Measurements from ENCODE around the gene TICRR. TPM values are rescaled to one million over a fixed set of nuclear protein-coding genes. Genes with fewer than 3 reads are reported as not detected.

TICRR gene, protein sequence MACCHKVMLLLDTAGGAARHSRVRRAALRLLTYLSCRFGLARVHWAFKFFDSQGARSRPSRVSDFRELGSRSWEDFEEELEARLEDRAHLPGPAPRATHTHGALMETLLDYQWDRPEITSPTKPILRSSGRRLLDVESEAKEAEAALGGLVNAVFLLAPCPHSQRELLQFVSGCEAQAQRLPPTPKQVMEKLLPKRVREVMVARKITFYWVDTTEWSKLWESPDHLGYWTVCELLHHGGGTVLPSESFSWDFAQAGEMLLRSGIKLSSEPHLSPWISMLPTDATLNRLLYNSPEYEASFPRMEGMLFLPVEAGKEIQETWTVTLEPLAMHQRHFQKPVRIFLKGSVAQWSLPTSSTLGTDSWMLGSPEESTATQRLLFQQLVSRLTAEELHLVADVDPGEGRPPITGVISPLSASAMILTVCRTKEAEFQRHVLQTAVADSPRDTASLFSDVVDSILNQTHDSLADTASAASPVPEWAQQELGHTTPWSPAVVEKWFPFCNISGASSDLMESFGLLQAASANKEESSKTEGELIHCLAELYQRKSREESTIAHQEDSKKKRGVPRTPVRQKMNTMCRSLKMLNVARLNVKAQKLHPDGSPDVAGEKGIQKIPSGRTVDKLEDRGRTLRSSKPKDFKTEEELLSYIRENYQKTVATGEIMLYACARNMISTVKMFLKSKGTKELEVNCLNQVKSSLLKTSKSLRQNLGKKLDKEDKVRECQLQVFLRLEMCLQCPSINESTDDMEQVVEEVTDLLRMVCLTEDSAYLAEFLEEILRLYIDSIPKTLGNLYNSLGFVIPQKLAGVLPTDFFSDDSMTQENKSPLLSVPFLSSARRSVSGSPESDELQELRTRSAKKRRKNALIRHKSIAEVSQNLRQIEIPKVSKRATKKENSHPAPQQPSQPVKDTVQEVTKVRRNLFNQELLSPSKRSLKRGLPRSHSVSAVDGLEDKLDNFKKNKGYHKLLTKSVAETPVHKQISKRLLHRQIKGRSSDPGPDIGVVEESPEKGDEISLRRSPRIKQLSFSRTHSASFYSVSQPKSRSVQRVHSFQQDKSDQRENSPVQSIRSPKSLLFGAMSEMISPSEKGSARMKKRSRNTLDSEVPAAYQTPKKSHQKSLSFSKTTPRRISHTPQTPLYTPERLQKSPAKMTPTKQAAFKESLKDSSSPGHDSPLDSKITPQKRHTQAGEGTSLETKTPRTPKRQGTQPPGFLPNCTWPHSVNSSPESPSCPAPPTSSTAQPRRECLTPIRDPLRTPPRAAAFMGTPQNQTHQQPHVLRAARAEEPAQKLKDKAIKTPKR (N-terminal part only)
- total RNA-seq (2022) (23.6 and 24.1 TPM in 2 replicates), Bru-seq, nascent RNA (percentile 79 among the genes with signal in this experiment), BruChase-seq, experiment 1, labeled RNA remaining after a 2-hour chase (percentile 82 among the genes with signal in this experiment), BruChase-seq, experiment 2, labeled RNA remaining after a 6-hour chase (percentile 74 among the genes with signal in this experiment)
- long read RNA-seq, full-length matches to known transcripts: 2 of 11 reads
- long read RNA-seq, partial matches to known transcripts: 7 of 11 reads
- long read RNA-seq, other reads (novel, unspliced or antisense): 2 of 11 reads

DNA sequence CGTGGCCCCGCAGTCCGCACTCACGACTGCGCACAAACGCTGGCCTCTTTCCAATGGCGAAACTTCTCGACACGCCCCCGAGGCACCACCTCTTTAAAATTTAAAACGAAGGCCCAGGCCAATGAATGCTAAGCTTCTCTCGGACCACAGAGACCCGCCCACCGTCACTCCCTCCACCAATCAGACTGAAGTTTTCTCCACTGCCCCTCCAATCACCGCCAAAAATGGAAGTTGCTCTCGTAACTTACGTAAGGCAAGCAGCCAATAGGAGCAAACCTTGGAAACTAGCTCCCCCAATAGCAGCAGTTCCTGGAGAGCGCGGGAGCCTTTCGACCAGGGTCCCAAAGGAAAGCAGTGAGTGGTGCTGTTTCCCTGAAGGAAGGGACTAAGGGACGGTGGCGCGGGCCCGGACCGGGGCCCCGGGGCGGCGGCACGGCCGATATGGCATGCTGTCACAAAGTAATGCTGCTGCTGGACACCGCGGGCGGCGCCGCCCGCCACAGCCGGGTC lies at the start of gene TICRR:
Gene TICRR (plus strand): TSS at position 324 of the 510 bp plus-strand sequence. CDS start 118 bp downstream, at position 442.
- peaks cover 3% of the 10 kb centered on the region for H3K27me3 Mint-ChIP-seq (ENCODE audit: insufficient read depth, unreplicated experiment)
- POLR2A ChIA-PET: interaction anchor here (0.6 to 1.4 kb wide), 12 partner anchors 9 to 487 kb away, joined by 3 to 10 read pairs (median 4); partner anchors contain the start of genes ABHD2 and ZNF710
- TF ChIP-seq, protein P1, sequence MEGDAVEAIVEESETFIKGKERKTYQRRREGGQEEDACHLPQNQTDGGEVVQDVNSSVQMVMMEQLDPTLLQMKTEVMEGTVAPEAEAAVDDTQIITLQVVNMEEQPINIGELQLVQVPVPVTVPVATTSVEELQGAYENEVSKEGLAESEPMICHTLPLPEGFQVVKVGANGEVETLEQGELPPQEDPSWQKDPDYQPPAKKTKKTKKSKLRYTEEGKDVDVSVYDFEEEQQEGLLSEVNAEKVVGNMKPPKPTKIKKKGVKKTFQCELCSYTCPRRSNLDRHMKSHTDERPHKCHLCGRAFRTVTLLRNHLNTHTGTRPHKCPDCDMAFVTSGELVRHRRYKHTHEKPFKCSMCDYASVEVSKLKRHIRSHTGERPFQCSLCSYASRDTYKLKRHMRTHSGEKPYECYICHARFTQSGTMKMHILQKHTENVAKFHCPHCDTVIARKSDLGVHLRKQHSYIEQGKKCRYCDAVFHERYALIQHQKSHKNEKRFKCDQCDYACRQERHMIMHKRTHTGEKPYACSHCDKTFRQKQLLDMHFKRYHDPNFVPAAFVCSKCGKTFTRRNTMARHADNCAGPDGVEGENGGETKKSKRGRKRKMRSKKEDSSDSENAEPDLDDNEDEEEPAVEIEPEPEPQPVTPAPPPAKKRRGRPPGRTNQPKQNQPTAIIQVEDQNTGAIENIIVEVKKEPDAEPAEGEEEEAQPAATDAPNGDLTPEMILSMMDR (IDR thresholded peaks at IDR 0.05; ENCODE audit: insufficient read depth in 1 of 2, low read depth in 1 of 2, low read length in 1 of 2, severe bottlenecking in 1 of 2, unreplicated experiment in 1 of 2): no peak
- Histone ChIP-seq H3K4me1 (peaks cover 7% of the 10 kb centered on the region; the same call in 1 of the 2 replicates), H3K9me3 (no peaks in the 10 kb centered on the region), H3K4me3 (ENCODE audit: low read depth, low read length) (peak within 1 kb of the TSS; percentile 62), H3K27me3 (replicated peaks; ENCODE audit: control insufficient read depth, insufficient read depth, low read length) (no peaks in the 10 kb centered on the region), H3K36me3 (ENCODE audit: control insufficient read depth, insufficient read depth, low read length) (no peaks in the 10 kb centered on the region)
- H3K27ac Mint-ChIP-seq (ENCODE audit: unreplicated experiment): peak within 1 kb of the TSS; percentile 77
- peaks cover 18% of the 10 kb centered on the region for H3K4me1 Mint-ChIP-seq (ENCODE audit: low read depth, unreplicated experiment)
- peak; percentile 97 to 99 for DNase-seq
- H3K9me3 Mint-ChIP-seq (ENCODE audit: unreplicated experiment): no peaks in the 10 kb centered on the region
- intact Hi-C loops (cut with micrococcal nuclease; ENCODE audit: unreplicated experiment): loop anchor here (1.0 kb wide), 1 partner anchor 240 kb away; no protein-coding TSS in a partner anchor
- peak within 1 kb of the TSS; percentile 79 for H3K4me3 Mint-ChIP-seq (ENCODE audit: unreplicated experiment)
- H3K36me3 Mint-ChIP-seq (ENCODE audit: insufficient read depth, unreplicated experiment): peaks cover 27% of the 10 kb centered on the region
- BruUV-seq (replicated peaks): no TSS peak
- CTCF ChIA-PET: interaction anchor here (0.6 to 1.6 kb wide), 7 partner anchors 52 to 369 kb away, joined by 3 to 12 read pairs (median 4); no protein-coding TSS in a partner anchor

DNA sequence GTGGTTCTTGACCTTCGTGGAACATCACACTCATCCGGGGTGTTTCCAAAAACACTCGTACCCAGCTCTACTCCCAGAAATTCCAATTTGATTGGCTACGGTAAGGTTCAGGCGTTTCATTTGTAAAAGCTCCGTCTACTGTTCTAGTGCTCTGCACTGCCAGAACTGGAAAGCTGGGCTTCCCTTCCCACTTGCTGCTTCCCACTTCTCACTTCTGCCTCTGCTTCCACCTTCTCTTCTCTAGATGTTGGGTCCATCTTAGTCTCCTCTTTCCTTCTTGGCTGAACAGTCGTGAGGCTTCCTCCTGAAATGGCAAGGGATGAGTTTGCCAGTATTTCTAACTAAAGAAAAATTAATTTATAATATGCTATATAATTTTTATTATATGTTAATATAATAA lies 49.1 kb upstream of the TICRR start:
- POLR2A ChIA-PET: no interaction called here
- TF ChIP-seq, protein P1 (IDR thresholded peaks at IDR 0.05; ENCODE audit: insufficient read depth in 1 of 2, low read depth in 1 of 2, low read length in 1 of 2, severe bottlenecking in 1 of 2, unreplicated experiment in 1 of 2): no peak
- no TSS peak for BruUV-seq (replicated peaks)
- H3K36me3 ChIP-seq (ENCODE audit: control insufficient read depth, insufficient read depth, low read length): no peaks in the 10 kb centered on the region
- H3K36me3 Mint-ChIP-seq (ENCODE audit: insufficient read depth, unreplicated experiment): no peaks in the 10 kb centered on the region
- CTCF ChIA-PET: no interaction called here
- peaks cover 3% of the 10 kb centered on the region for H3K27me3 Mint-ChIP-seq (ENCODE audit: insufficient read depth, unreplicated experiment)
- H3K27ac Mint-ChIP-seq (ENCODE audit: unreplicated experiment): no peak overlapping the region
- H3K4me1 ChIP-seq: no peaks in the 10 kb centered on the region
- H3K4me1 Mint-ChIP-seq (ENCODE audit: low read depth, unreplicated experiment): no peaks in the 10 kb centered on the region
- H3K27me3 ChIP-seq (replicated peaks; ENCODE audit: control insufficient read depth, insufficient read depth, low read length): no peaks in the 10 kb centered on the region
- intact Hi-C loops (cut with micrococcal nuclease; ENCODE audit: unreplicated experiment): no loop called here
- H3K9me3 ChIP-seq: no peaks in the 10 kb centered on the region
- no peak overlapping the region for H3K4me3 Mint-ChIP-seq (ENCODE audit: unreplicated experiment)
- DNase-seq: no peak
- H3K4me3 ChIP-seq (ENCODE audit: low read depth, low read length): no peak overlapping the region
- no peaks in the 10 kb centered on the region for H3K9me3 Mint-ChIP-seq (ENCODE audit: unreplicated experiment)

Measured in Caco-2 (cell line).